Right renal cortex interstitium (tissue), 3 donors: ENCODE measurements around the gene RFC2. TPM values are rescaled to one million over a fixed set of nuclear protein-coding genes. Genes with fewer than 3 reads are reported as not detected.
"Not testable (repeated sequence)": the region's sequence is repeated elsewhere in the genome, so short reads cannot be mapped to it uniquely, and the experiment has no call there.

Experiments used
- DNase-seq, 3 donors: peaks; one replicate each; pipeline ENCODE4 v3.0.0-alpha.2; 2013; ENCODE audit warnings: low read depth in 3 of 3, low spot score in 2 of 3
- polyA plus RNA-seq, 3 donors: library from polyadenylated mRNA; unstranded; fragments of 120-200 nt; gene quantifications; one replicate each; pipeline ENCODE4 v1.2.1, GENCODE V29; 2013; ENCODE audit not compliant: insufficient read length in 3 of 3

The RFC2 gene
- polyA plus RNA-seq, 3 donors, result 42.7 to 50.8 (median 44.4) TPM

GRCh38 chr7:74220229-74220628 is 34.0 kb downstream of the RFC2 start:
- no peak for DNase-seq

- DNase-seq, result no peak
These were observed 34.8 kb downstream of the RFC2 start for GRCh38 chr7:74219416-74219815.

- no peak for DNase-seq
These were observed 35.9 kb downstream of the RFC2 start for GRCh38 chr7:74218343-74218698.

- DNase-seq, result no peak
These were observed 36.5 kb downstream of the RFC2 start for GRCh38 chr7:74217455-74218342.

DNA sequence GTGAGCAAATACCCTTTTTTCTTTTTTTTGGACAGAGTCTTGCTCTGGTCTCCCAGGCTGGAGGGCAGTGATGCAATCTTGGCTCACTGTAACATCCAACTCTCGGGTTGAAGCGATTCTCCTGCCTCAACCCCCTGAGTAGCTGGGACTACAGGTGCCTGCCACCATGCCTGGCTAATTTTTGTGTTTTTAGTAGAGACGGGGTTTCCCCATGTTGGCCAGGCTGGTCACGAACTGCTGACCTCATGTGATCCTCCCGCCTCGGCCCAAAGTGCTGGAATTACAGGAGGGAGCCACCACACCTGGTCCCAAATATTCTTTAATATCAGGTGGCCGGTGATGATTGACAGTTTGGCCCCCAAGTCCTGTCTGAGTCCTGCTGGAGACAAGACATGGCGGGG is 37.8 kb downstream of the RFC2 start:
- DNase-seq, result no peak

GRCh38 chr7:74215921-74216320 is 38.3 kb downstream of the RFC2 start:
- DNase-seq, result no peak

DNA sequence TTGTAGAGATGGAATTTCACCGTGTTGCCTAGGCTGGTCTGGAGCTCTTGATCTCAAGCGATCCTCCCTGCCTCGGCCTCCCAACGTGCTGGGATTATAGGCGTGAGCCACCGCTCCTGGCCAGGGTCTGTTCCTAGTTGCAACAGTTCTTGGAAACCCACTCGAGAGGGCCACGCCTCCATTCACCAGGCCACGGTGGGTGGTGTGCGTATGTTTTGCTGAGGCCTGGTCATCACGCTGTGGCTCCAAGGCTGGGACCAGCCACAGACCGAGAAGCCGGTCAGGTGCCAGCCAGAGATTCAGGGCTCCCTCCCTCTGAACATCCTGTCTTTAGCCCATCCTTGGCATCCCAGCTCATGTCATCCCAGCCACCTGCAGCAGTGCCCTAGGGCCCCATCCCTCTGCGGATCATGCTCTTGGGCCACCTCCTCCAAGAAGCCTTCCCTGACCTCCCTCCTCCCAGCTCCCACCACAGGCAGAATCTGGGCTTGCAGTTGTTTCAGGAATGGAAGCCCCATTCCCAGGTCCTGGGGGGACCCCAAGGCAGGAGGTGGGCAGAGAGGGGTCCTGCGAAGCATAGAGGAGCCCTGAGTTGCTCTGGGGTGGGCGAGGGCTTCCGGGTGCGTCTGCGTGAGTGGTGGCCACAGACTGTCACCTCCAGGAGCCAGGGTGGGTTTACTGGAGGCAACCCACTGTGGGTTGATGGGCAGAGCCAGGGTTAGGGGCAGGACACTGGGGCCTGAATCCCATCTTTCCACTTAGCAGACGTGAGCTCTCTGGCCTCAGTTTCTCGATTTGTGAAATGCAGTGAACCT is 39.2 kb downstream of the RFC2 start:
- DNase-seq, result no peak

DNA sequence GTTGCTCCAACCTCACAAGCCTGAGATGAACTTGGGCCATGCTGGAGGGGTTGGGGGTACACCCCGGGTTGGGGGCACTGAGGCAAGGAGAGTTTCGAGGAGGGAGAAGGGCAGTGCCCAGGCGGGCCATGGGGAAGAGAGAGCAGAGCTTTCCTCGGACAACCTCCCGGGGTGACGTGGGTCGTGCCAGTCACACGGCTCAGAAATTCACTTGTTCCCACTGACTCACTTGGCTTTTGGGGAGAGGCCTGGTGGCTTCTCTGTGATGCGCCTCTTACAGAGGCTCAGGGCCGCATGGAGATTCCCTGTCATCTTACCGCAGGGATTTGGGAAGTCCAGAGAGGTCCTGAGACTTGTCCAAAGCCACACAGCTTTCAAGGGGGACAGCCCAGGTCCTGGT is 41.5 kb downstream of the RFC2 start:
- DNase-seq, result no peak

GRCh38 chr7:74208241-74208640 is 46.0 kb downstream of the RFC2 start:
- not testable (repeated sequence) for DNase-seq

DNA sequence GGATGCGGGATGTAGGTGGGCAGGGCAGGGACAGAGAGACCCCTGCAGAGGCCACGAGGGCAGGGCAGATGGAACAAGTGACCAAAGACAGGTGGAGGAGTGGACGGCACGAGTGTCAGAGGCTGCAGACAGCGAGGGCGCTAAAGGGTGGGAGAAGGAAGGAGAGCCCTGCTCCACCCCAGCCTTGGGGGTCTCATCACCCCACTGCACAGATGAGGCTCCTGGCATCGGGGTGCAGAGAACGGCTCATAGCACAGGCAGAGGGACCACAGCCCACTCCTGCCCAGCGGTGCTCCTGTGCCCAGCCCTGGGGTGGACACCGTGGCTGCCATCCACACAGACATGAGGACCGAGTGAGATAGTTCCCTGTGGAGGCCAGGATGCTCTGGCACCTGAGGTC is 46.6 kb downstream of the RFC2 start:
- no peak for DNase-seq

DNA sequence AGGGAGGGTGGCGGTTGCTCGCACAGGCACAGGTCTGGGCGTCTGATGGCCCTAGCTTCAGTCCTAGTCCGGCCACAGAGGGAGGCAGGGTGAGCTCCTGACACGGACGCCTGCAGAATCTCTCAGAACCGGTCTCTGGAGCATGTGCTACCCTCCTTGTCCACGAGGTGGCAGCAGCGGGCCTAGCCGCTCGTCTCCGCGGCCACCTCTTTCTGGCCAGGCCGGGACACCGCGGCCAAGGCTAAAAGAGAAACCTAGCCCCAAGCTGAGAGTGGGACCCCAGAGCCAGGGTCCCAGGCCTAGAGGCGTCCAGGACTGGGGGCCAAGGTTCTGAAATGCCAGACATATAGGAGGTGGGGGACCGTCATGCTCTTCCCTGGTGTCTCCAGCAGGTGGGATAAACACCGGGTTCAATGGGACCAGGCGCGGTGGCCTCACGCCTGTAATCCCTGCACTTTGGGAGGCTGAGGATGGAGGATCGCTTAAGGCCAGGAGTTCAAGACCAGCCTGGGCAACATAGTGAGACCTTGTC is 47.5 kb downstream of the RFC2 start:
- peak; percentile 27 to 63 (median 55) for DNase-seq

DNA sequence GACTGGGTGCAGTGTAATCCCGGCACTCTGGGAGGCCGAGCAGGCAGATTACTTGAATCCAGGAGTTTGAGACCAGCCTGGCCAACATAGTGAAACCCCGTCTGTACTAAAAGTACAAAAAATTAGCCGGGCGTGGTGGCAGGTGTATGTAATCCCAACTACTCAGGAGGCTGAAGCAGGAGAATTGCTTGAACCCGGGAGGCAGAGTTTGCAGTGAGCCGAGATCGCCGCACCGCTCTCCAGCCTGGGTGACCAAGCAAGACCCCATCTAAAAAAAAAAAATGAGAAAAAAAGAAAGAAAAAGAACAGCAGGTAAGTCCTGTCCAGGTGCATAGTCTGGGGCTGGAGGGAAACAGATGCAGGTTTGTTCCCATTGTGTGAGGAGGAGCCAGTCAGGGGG is 48.1 kb downstream of the RFC2 start:
- not testable (repeated sequence) for DNase-seq

DNA sequence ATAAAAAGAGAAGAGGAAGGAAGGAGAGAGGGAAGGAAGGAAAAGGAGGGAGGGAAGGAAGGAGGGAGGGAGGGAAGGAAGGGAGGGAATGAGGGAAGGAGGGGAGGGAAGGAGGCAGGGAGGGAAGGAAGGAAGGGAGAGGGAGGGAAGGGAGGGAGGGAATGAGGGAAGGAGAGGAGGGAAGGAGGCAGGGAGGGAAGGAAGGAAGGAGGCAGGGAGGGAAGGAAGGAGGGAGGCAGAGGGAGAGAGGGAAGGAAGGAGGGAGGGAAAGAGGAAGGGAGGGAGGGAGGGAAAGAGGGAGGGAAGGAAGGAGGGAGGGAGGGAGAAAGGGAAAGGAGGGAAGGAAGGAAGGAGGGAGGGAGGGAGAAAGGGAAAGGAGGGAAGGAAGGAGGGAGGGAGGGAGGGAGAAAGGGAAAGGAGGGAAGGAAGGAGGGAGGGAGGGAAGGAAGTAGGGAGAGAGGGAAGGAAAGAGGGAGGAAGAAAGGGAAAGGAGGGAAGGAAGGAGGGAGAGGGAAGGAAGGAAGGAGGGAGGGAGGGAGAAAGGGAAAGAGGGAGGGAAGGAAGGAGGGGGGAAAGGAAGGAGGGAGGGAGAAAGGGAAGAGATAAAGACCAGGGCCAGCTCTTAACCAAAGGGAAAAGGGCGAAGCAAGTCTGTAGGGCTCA is 50.1 kb downstream of the RFC2 start:
- no peak for DNase-seq

- peak in 1 of 3 donors; percentile 21 for DNase-seq
These were observed 51.2 kb downstream of the RFC2 start for GRCh38 chr7:74202841-74203556.

GRCh38 chr7:74199551-74200355 is 54.4 kb downstream of the RFC2 start:
- DNase-seq, result no peak

GRCh38 chr7:74197449-74198124 is 56.6 kb downstream of the RFC2 start:
- DNase-seq, result no peak

- not testable (repeated sequence) for DNase-seq
These were observed 58.1 kb downstream of the RFC2 start for GRCh38 chr7:74195968-74196654.

GRCh38 chr7:74195139-74195860 is 58.9 kb downstream of the RFC2 start:
- DNase-seq, result not testable (repeated sequence)
